ENCODE results near the gene CAMK1D.

GRCh38 chr10:12479924-12480323 is 130.6 kb downstream of the CAMK1D start:
- TF ChIP-seq POLR2A (IDR thresholded peaks at IDR 0.05) = no peak
- TF ChIP-seq, protein P1, sequence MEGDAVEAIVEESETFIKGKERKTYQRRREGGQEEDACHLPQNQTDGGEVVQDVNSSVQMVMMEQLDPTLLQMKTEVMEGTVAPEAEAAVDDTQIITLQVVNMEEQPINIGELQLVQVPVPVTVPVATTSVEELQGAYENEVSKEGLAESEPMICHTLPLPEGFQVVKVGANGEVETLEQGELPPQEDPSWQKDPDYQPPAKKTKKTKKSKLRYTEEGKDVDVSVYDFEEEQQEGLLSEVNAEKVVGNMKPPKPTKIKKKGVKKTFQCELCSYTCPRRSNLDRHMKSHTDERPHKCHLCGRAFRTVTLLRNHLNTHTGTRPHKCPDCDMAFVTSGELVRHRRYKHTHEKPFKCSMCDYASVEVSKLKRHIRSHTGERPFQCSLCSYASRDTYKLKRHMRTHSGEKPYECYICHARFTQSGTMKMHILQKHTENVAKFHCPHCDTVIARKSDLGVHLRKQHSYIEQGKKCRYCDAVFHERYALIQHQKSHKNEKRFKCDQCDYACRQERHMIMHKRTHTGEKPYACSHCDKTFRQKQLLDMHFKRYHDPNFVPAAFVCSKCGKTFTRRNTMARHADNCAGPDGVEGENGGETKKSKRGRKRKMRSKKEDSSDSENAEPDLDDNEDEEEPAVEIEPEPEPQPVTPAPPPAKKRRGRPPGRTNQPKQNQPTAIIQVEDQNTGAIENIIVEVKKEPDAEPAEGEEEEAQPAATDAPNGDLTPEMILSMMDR (IDR thresholded peaks at IDR 0.05) = no peak
